Fibroblast of the aortic adventitia (primary cell): Measurements from ENCODE around the gene SLC9A9. TPM values are rescaled to one million over a fixed set of nuclear protein-coding genes. Genes with fewer than 3 reads are reported as not detected.

Source experiments
- DNase-seq: peaks from one replicate; pipeline ENCODE4 v3.0.0-alpha.2; 2010; ENCODE audit warnings: low read depth
- H3K4me3 ChIP-seq: 2 replicates; pipeline ENCODE4 v1.5.1; 2011; ENCODE audit warnings: low read depth, mild to moderate bottlenecking, control low read depth, low read length, moderate library complexity
- CTCF ChIP-seq: IDR thresholded peaks from 2 replicates; pipeline ENCODE4 v1.5.1; 2011; ENCODE audit warnings: mild to moderate bottlenecking, low read length, control low read depth, inconsistent platforms; ENCODE audit not compliant: insufficient read depth
- total RNA-seq: library from RNA; depleted of rRNA; stranded (reverse); fragments of >200 nt; gene quantifications from 2 replicates; pipeline ENCODE4 v1.2.3, GENCODE V29; 2012; ENCODE audit warnings: low replicate concordance

The SLC9A9 gene
- total RNA-seq, 1 donor: 23.8 TPM

GRCh38 chr3:143538061-143538460, 310.2 kb downstream of the SLC9A9 start:
- no peak for TF ChIP-seq CTCF
- no peak for DNase-seq
- H3K4me3 ChIP-seq: no peak overlapping the region

- no peak for TF ChIP-seq CTCF
- H3K4me3 ChIP-seq: no peak overlapping the region
- peak; percentile 94 for DNase-seq
Measured at GRCh38 chr3:143536817-143537535, 311.3 kb downstream of the SLC9A9 start.

- TF ChIP-seq CTCF: no peak
- DNase-seq: no peak
- H3K4me3 ChIP-seq: no peak overlapping the region
Measured at GRCh38 chr3:143535994-143536784, 312.1 kb downstream of the SLC9A9 start.

- TF ChIP-seq CTCF: no peak
- no peak for DNase-seq
- H3K4me3 ChIP-seq: no peak overlapping the region
Measured at GRCh38 chr3:143533391-143533790, 314.9 kb downstream of the SLC9A9 start.

- TF ChIP-seq CTCF: no peak
- DNase-seq: no peak
- no peak overlapping the region for H3K4me3 ChIP-seq
Measured at GRCh38 chr3:143532091-143532490, 316.2 kb downstream of the SLC9A9 start.

- no peak for TF ChIP-seq CTCF
- H3K4me3 ChIP-seq: no peak overlapping the region
- no peak for DNase-seq
Measured at GRCh38 chr3:143531101-143531500, 317.2 kb downstream of the SLC9A9 start.
